PC-3 (cell line): ENCODE measurements around the gene AKAP8L. TPM values are rescaled to one million over a fixed set of nuclear protein-coding genes. Genes with fewer than 3 reads are reported as not detected.

Source experiments
- ATAC-seq: fragments of 200-7000 bp; cut with Tn5 transposase; 2 replicates; pipeline ENCODE4 v1.9.1; 2020; ENCODE audit warnings: mild to moderate bottlenecking, moderate library complexity
- BruUV-seq: library from RNA; stranded (reverse); fragments of 400-500 nt; replicated peaks from 2 replicates; lab custom pipeline; 2021; lab: Mats Ljungman, UMichigan
- CTCF ChIA-PET: fragments of 300-600 bp; sonication (Branson Sonifier 250); formaldehyde crosslinking; loops from one replicate; lab custom pipeline; 2022; ENCODE audit warnings: antibody characterized with exemption; lab: Charles Lee
- POLR2A ChIA-PET: fragments of 300-600 bp; sonication (Branson Sonifier 250); formaldehyde crosslinking; loops from one replicate; lab custom pipeline; 2022; ENCODE audit warnings: antibody characterized with exemption; ENCODE audit not compliant: unreplicated experiment; lab: Charles Lee
- DNase-seq: peaks from one replicate; pipeline ENCODE4 v3.0.0-alpha.2; 2015
- H2AFZ ChIP-seq: fragments of 300-600 bp; sonication (generic); 2 replicates; pipeline ENCODE4 v1.6.0; 2016; ENCODE audit warnings: antibody characterized with exemption, low read length
- H3F3A ChIP-seq: fragments of 300-600 bp; sonication (generic); one replicate; pipeline ENCODE4 v1.6.0; 2017; ENCODE audit warnings: antibody characterized with exemption, low read length, control low read depth, mild to moderate bottlenecking; ENCODE audit not compliant: unreplicated experiment
- H3K27ac ChIP-seq: fragments of 300-600 bp; sonication (generic); 2 replicates; pipeline ENCODE4 v1.5.1; 2016; ENCODE audit warnings: mild to moderate bottlenecking, low read length
- H3K27me3 ChIP-seq: fragments of 300-600 bp; sonication (generic); 2 replicates; pipeline ENCODE4 v1.6.1; 2016; ENCODE audit warnings: low read length, mixed read lengths
- H3K36me3 ChIP-seq: fragments of 300-600 bp; sonication (generic); 2 replicates; pipeline ENCODE4 v1.6.1; 2016; ENCODE audit warnings: low read depth, mixed run types, low read length, mixed read lengths
- H3K4me1 ChIP-seq: fragments of 300-600 bp; sonication (generic); 2 replicates; pipeline ENCODE4 v1.5.1; 2016; ENCODE audit warnings: low read length; ENCODE audit not compliant: insufficient read depth
- H3K4me2 ChIP-seq: fragments of 300-600 bp; sonication (generic); 2 replicates; pipeline ENCODE4 v1.6.0; 2016; ENCODE audit warnings: low read length
- H3K4me3 ChIP-seq: fragments of 300-600 bp; sonication (generic); 2 replicates; pipeline ENCODE4 v1.5.1; 2016; ENCODE audit warnings: mild to moderate bottlenecking, low read length, mixed read lengths
- H3K79me2 ChIP-seq: fragments of 300-600 bp; sonication (generic); 2 replicates; pipeline ENCODE4 v1.6.1; 2017; ENCODE audit warnings: low read length, mixed read lengths
- H3K9ac ChIP-seq: fragments of 300-600 bp; sonication (generic); 2 replicates; pipeline ENCODE4 v1.6.0; 2016; ENCODE audit warnings: mild to moderate bottlenecking, low read length
- H3K9me2 ChIP-seq: fragments of 300-600 bp; sonication (generic); replicated peaks from 2 replicates; pipeline ENCODE4 v1.6.1; 2016; ENCODE audit warnings: mixed run types, low read length, mixed read lengths
- H3K9me3 ChIP-seq: fragments of 300-600 bp; sonication (generic); 2 replicates; pipeline ENCODE4 v1.6.1; 2016; ENCODE audit warnings: low read length, mixed read lengths
- H4K20me1 ChIP-seq: fragments of 300-600 bp; sonication (generic); 2 replicates; pipeline ENCODE4 v1.6.1; 2016; ENCODE audit warnings: low read length, mixed read lengths
- EZH2 ChIP-seq: fragments of 300-600 bp; sonication (generic); IDR thresholded peaks from one replicate; pipeline ENCODE4 v1.6.1; 2017; ENCODE audit warnings: antibody characterized with exemption, mild to moderate bottlenecking, low read length; ENCODE audit not compliant: unreplicated experiment
- EZH2phosphoT487 ChIP-seq: fragments of 300-600 bp; sonication (generic); IDR thresholded peaks from 2 replicates; pipeline ENCODE4 v1.6.1; 2018; ENCODE audit warnings: mild to moderate bottlenecking, antibody characterized with exemption, low read length, borderline replicate concordance
- intact Hi-C: fragments of 100-400 bp; cut with micrococcal nuclease; formaldehyde crosslinking; loops from 2 replicates; pipeline ENCODE4 v1.9.0; 2023
- total RNA-seq: library from RNA; depleted of rRNA; stranded (reverse); fragments of >200 nt; gene quantifications from 2 replicates; pipeline ENCODE4 v1.2.3, GENCODE V29; 2014
- TF ChIP-seq, protein P1 (sequence below): fragments of 300-600 bp; sonication (generic); conservative IDR thresholded peaks from 2 replicates; pipeline ENCODE4 v1.5.1; 2017; ENCODE audit warnings: antibody characterized with exemption, low read depth, mild to moderate bottlenecking, low read length

The AKAP8L gene
- total RNA-seq, 1 experiment from 2014 or later, result 97.9 TPM

DNA sequence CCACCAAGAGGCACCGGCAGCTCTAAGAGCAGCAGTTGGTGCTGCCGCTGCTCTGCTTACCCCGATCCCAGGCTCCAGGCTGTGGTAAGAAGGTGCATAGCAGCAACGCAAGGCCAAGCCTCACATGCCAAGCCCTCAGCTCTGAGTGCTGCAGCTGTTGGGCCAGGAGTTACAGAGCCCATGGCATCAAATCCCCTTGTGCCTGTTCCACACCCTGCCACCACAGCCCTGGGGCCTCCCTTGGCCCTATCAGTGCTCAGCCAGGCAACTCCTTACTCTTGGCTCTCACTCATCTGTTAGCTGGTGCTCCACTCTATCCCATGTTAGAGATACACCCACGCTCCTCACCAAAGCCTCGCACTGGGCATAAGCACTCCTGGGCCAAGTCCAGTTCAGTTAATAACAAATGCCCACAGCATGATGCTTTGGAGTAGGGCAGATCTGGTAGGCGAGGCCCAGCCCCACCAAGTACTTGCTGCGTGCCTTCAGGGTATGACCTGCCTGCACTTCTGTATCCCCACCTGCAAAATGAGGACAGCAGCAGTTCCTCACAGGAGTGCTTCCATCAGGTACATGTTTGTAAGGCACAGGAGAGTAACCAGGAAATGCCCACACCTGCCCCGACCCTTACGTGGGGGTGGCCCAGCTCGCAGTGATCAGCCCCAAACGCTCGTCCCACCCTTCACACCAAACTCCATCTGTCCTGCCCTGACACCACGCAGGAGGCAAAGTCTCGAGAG lies 16.2 kb downstream of the AKAP8L start:
- POLR2A ChIA-PET, result no interaction called here
- H3K36me3 ChIP-seq, result peaks cover 30% of the 10 kb centered on the region
- CTCF ChIA-PET, result no interaction called here

DNA sequence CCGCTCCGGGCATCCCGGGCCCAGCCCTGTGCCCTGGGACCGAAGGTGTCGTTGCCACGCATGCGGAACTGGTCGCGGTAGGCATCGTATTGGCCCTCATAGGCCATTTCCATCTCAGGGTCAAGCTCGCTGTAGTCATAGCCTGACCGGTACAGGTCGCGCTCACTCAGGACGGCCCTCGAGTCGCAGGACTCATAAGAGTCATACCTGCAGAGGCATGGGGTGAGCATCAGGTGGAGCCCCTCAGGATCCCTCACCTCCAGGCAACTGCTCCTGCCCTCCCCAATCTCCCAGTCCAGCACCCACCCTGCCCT lies 17.4 kb downstream of the AKAP8L start:
- peaks cover 26% of the 10 kb centered on the region for H4K20me1 ChIP-seq
- POLR2A ChIA-PET, result no interaction called here

More for the DNA sequence above, 16.2 kb downstream of the AKAP8L start:
- no peak overlapping the region for H2AFZ ChIP-seq
- no peak for TF ChIP-seq EZH2
- TF ChIP-seq, protein P1, sequence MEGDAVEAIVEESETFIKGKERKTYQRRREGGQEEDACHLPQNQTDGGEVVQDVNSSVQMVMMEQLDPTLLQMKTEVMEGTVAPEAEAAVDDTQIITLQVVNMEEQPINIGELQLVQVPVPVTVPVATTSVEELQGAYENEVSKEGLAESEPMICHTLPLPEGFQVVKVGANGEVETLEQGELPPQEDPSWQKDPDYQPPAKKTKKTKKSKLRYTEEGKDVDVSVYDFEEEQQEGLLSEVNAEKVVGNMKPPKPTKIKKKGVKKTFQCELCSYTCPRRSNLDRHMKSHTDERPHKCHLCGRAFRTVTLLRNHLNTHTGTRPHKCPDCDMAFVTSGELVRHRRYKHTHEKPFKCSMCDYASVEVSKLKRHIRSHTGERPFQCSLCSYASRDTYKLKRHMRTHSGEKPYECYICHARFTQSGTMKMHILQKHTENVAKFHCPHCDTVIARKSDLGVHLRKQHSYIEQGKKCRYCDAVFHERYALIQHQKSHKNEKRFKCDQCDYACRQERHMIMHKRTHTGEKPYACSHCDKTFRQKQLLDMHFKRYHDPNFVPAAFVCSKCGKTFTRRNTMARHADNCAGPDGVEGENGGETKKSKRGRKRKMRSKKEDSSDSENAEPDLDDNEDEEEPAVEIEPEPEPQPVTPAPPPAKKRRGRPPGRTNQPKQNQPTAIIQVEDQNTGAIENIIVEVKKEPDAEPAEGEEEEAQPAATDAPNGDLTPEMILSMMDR, result no peak
- no peak for TF ChIP-seq EZH2phosphoT487
- peaks cover 38% of the 10 kb centered on the region for H4K20me1 ChIP-seq
- no peak overlapping the region for H3K4me3 ChIP-seq
- DNase-seq, result no peak
- no peaks in the 10 kb centered on the region for H3K9me2 ChIP-seq
- intact Hi-C loops, result no loop called here
- H3K4me2 ChIP-seq, result no peak overlapping the region
- H3K27me3 ChIP-seq, result no peaks in the 10 kb centered on the region
- no peak overlapping the region for H3K27ac ChIP-seq
- no peaks in the 10 kb centered on the region for H3K4me1 ChIP-seq
- H3K79me2 ChIP-seq, result peaks cover 59% of the 10 kb centered on the region
- no peaks in the 10 kb centered on the region for H3F3A ChIP-seq
- no peak for ATAC-seq
- no TSS peak for BruUV-seq
- no peaks in the 10 kb centered on the region for H3K9me3 ChIP-seq
- no peak overlapping the region for H3K9ac ChIP-seq

More for the DNA sequence above, 17.4 kb downstream of the AKAP8L start:
- no peak for ATAC-seq
- Histone ChIP-seq H2AFZ (no peak overlapping the region), H3F3A (no peaks in the 10 kb centered on the region), H3K27ac (no peak overlapping the region), H3K9ac (no peak overlapping the region), H3K79me2 (peaks cover 46% of the 10 kb centered on the region), H3K9me3 (no peaks in the 10 kb centered on the region), H3K9me2 (no peaks in the 10 kb centered on the region), H3K27me3 (no peaks in the 10 kb centered on the region), H3K4me1 (no peaks in the 10 kb centered on the region), H3K4me3 (no peak overlapping the region), H3K4me2 (no peak overlapping the region), H3K36me3 (peaks cover 41% of the 10 kb centered on the region)
- intact Hi-C loops, result no loop called here
- TF ChIP-seq, protein P1, result no peak
- TF ChIP-seq EZH2phosphoT487 (no peak), EZH2 (no peak)
- no peak for DNase-seq
- CTCF ChIA-PET, result no interaction called here
- no TSS peak for BruUV-seq
